OCI-LY1 (cell line): Measurements from ENCODE around the gene MPRIP.
A peak's percentile ranks its signal among the peaks of the same experiment; 100 is the strongest.

Source experiments
- H2AFZ ChIP-seq: fragments of 200-600 bp; sonication (generic), shearing (Covaris generic); 2 replicates; pipeline ENCODE4 v1.6.0; 2014; ENCODE audit warnings: antibody characterized with exemption, mild to moderate bottlenecking, low read length
- H3F3A ChIP-seq: fragments of 200-600 bp; sonication (generic), shearing (Covaris generic); 2 replicates; pipeline ENCODE4 v1.6.0; 2014; ENCODE audit warnings: mild to moderate bottlenecking, antibody characterized with exemption, low read length, moderate library complexity; ENCODE audit not compliant: insufficient read depth
- H3K27ac ChIP-seq: fragments of 200-600 bp; sonication (generic); 2 replicates; pipeline ENCODE4 v1.5.1; 2014; ENCODE audit warnings: low read length, mixed run types, mild to moderate bottlenecking, low read depth; ENCODE audit not compliant: poor library complexity, severe bottlenecking
- H3K27me3 ChIP-seq: fragments of 200-600 bp; sonication (generic); 2 replicates; pipeline ENCODE4 v1.6.0; 2014; ENCODE audit warnings: antibody characterized with exemption, mild to moderate bottlenecking, low read length, moderate library complexity; ENCODE audit not compliant: insufficient read depth
- H3K36me3 ChIP-seq: fragments of 200-600 bp; sonication (generic); 2 replicates; pipeline ENCODE4 v1.6.1; 2014; ENCODE audit warnings: mild to moderate bottlenecking, antibody characterized with exemption, low read length, moderate library complexity, mixed read lengths; ENCODE audit not compliant: insufficient read depth
- H3K4me1 ChIP-seq: fragments of 200-600 bp; sonication (generic); 2 replicates; pipeline ENCODE4 v1.5.1; 2014; ENCODE audit warnings: mild to moderate bottlenecking, low read length, moderate library complexity; ENCODE audit not compliant: insufficient read depth, severe bottlenecking
- H3K4me2 ChIP-seq: fragments of 200-600 bp; sonication (generic), shearing (Covaris generic); 2 replicates; pipeline ENCODE4 v1.6.1; 2014; ENCODE audit warnings: low read length
- H3K4me3 ChIP-seq: fragments of 200-600 bp; sonication (generic); 2 replicates; pipeline ENCODE4 v1.5.1; 2014; ENCODE audit warnings: low read length, low read depth, mild to moderate bottlenecking, mixed read lengths; ENCODE audit not compliant: poor library complexity, severe bottlenecking
- H3K79me2 ChIP-seq: fragments of 200-600 bp; shearing (Covaris generic); 2 replicates; pipeline ENCODE4 v1.6.1; 2016; ENCODE audit warnings: mixed run types, low read length, mixed read lengths; ENCODE audit not compliant: insufficient read depth
- H3K9ac ChIP-seq: fragments of 200-600 bp; sonication (generic), shearing (Covaris generic); 2 replicates; pipeline ENCODE4 v1.6.1; 2014; ENCODE audit warnings: mild to moderate bottlenecking, low read length, mixed read lengths
- H3K9me2 ChIP-seq: fragments of 200-600 bp; sonication (generic), shearing (Covaris generic); 2 replicates; pipeline ENCODE4 v1.6.1; 2014; ENCODE audit warnings: low read depth, mild to moderate bottlenecking, low read length, mixed read lengths
- H3K9me3 ChIP-seq: fragments of 200-600 bp; shearing (Covaris generic); 2 replicates; pipeline ENCODE4 v1.6.1; 2014; ENCODE audit warnings: low read length, mixed read lengths
- H4K20me1 ChIP-seq: fragments of 200-600 bp; sonication (generic), shearing (Covaris generic); 2 replicates; pipeline ENCODE4 v1.6.0; 2016; ENCODE audit warnings: mild to moderate bottlenecking, low read length; ENCODE audit not compliant: insufficient read depth
- CTCF ChIP-seq: fragments of 200-600 bp; sonication (generic), shearing (Covaris generic); IDR thresholded peaks from 2 replicates; pipeline ENCODE4 v1.5.1; 2017; ENCODE audit warnings: mild to moderate bottlenecking, antibody characterized with exemption, low read length, moderate library complexity, mixed read lengths
- EZH2 ChIP-seq: fragments of 200-600 bp; sonication (generic), shearing (Covaris generic); IDR thresholded peaks from 2 replicates; pipeline ENCODE4 v1.8.0; 2017; ENCODE audit warnings: borderline replicate concordance, mixed run types, mild to moderate bottlenecking, antibody characterized with exemption, low read length, moderate library complexity, mixed read lengths

Gene MPRIP

GRCh38 chr17:17137731-17138585, 95.7 kb downstream of the MPRIP start:
- H3K9me2 ChIP-seq, result no peaks in the 10 kb centered on the region
- H3K4me3 ChIP-seq, result no peak overlapping the region
- H4K20me1 ChIP-seq, result no peaks in the 10 kb centered on the region
- H3K79me2 ChIP-seq, result no peaks in the 10 kb centered on the region
- TF ChIP-seq EZH2 (no peak), CTCF (no peak)
- peaks cover 39% of the 10 kb centered on the region for H3K36me3 ChIP-seq
- no peak overlapping the region for H3K27ac ChIP-seq
- peaks cover 19% of the 10 kb centered on the region for H3K4me1 ChIP-seq
- H3K27me3 ChIP-seq, result no peaks in the 10 kb centered on the region
- no peak overlapping the region for H3K9ac ChIP-seq
- H3K9me3 ChIP-seq, result no peaks in the 10 kb centered on the region
- H3F3A ChIP-seq, result no peaks in the 10 kb centered on the region; the same call in 1 of the 2 replicates
- no peak overlapping the region for H3K4me2 ChIP-seq
- H2AFZ ChIP-seq, result no peak overlapping the region

GRCh38 chr17:17139972-17140589, 97.8 kb downstream of the MPRIP start:
- Histone ChIP-seq H2AFZ (no peak overlapping the region), H3K79me2 (no peaks in the 10 kb centered on the region), H4K20me1 (no peaks in the 10 kb centered on the region), H3K36me3 (peaks cover 50% of the 10 kb centered on the region), H3K9me2 (no peaks in the 10 kb centered on the region), H3K4me2 (no peak overlapping the region), H3K4me3 (no peak overlapping the region), H3F3A (no peaks in the 10 kb centered on the region; the same call in 1 of the 2 replicates), H3K9ac (no peak overlapping the region), H3K9me3 (no peaks in the 10 kb centered on the region), H3K4me1 (peaks cover 19% of the 10 kb centered on the region), H3K27ac (peak overlapping the region; percentile 52), H3K27me3 (no peaks in the 10 kb centered on the region)
- no peak for TF ChIP-seq EZH2
- TF ChIP-seq CTCF, result no peak

DNA sequence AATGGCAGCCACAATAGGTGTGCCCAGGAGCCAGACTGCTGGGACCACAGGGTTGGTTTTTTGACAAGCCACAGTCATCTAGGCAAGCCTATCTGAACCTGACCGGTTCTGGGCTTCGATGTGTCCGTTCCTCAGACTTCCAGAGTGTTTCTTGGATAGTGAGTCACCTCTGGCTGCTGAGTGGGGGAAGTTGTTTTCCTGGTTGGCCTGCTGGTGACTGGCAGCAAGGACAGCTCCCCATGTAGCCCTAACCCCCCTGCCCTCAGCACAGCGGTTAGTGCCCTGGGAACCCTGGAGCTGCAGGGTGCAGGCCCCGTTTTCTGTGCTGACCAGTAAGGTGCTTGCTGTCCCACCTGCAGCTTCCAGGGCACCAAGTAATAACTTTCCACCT, 98.3 kb downstream of the MPRIP start:
- Histone ChIP-seq H3K4me2 (no peak overlapping the region), H3K79me2 (no peaks in the 10 kb centered on the region), H3K27ac (peak overlapping the region; percentile 52), H3K9me3 (no peaks in the 10 kb centered on the region), H3K9ac (no peak overlapping the region), H3F3A (no peaks in the 10 kb centered on the region; the same call in 1 of the 2 replicates), H3K9me2 (no peaks in the 10 kb centered on the region), H4K20me1 (no peaks in the 10 kb centered on the region), H2AFZ (no peak overlapping the region), H3K36me3 (peaks cover 55% of the 10 kb centered on the region), H3K4me1 (peaks cover 19% of the 10 kb centered on the region), H3K4me3 (no peak overlapping the region), H3K27me3 (no peaks in the 10 kb centered on the region)
- TF ChIP-seq EZH2, result no peak
- no peak for TF ChIP-seq CTCF
